CD1c-positive myeloid dendritic cell (primary cell): ENCODE measurements around the gene ASMTL.
A peak's percentile ranks its signal among the peaks of the same experiment; 100 is the strongest.
"Not testable (repeated sequence)": the region's sequence is repeated elsewhere in the genome, so short reads cannot be mapped to it uniquely, and the experiment has no call there.

Experiments used
- DNase-seq: peaks from one replicate; pipeline ENCODE4 v3.0.0-alpha.2; 2016; ENCODE audit errors: extremely low spot score

ASMTL gene

GRCh38 chrX:1481636-1482529 is 29.2 kb upstream of the ASMTL start:
- peak; percentile 88 for DNase-seq

- no peak for DNase-seq
Observed at GRCh38 chrX:1480082-1480785, 27.5 kb upstream of the ASMTL start.

- DNase-seq, result no peak
Observed at GRCh38 chrX:1477801-1478458, 25.2 kb upstream of the ASMTL start.

GRCh38 chrX:1477229-1477628 is 24.5 kb upstream of the ASMTL start:
- no peak for DNase-seq

- DNase-seq, result no peak
Observed at GRCh38 chrX:1476682-1477081, 24.0 kb upstream of the ASMTL start.

GRCh38 chrX:1475881-1476280 is 23.2 kb upstream of the ASMTL start:
- DNase-seq, result no peak

GRCh38 chrX:1475481-1475880 is 22.8 kb upstream of the ASMTL start:
- no peak for DNase-seq

- not testable (repeated sequence) for DNase-seq
Observed at GRCh38 chrX:1474593-1474992, 21.9 kb upstream of the ASMTL start.

- no peak for DNase-seq
Observed at GRCh38 chrX:1472975-1473374, 20.3 kb upstream of the ASMTL start.

GRCh38 chrX:1468250-1468772 is 15.6 kb upstream of the ASMTL start:
- peak; percentile 45 for DNase-seq

- peak; percentile 67 for DNase-seq
Observed at GRCh38 chrX:1466971-1467561, 14.4 kb upstream of the ASMTL start.

GRCh38 chrX:1466232-1466661 is 13.5 kb upstream of the ASMTL start:
- no peak for DNase-seq

- no peak for DNase-seq
Observed at GRCh38 chrX:1465286-1466231, 12.8 kb upstream of the ASMTL start.

- no peak for DNase-seq
Observed at GRCh38 chrX:1464971-1465285, 12.2 kb upstream of the ASMTL start.

GRCh38 chrX:1464041-1464970 is 11.6 kb upstream of the ASMTL start:
- no peak for DNase-seq

GRCh38 chrX:1463581-1463980 is 10.9 kb upstream of the ASMTL start:
- no peak for DNase-seq

GRCh38 chrX:1462596-1463251 is 10.0 kb upstream of the ASMTL start:
- peak; percentile 38 for DNase-seq

GRCh38 chrX:1462110-1462509 is 9.4 kb upstream of the ASMTL start:
- DNase-seq, result no peak

GRCh38 chrX:1455948-1456280 is 3.2 kb upstream of the ASMTL start:
- no peak for DNase-seq
